GM12872 (cell line): ENCODE results near the gene TRPV2.

Experiments
- CTCF ChIP-seq: IDR thresholded peaks from 3 replicates; pipeline ENCODE4 v1.5.1; 2011; ENCODE audit warnings: low read depth, mild to moderate bottlenecking, low read length, moderate library complexity; ENCODE audit not compliant: insufficient read depth

The TRPV2 gene

GRCh38 chr17:16438173-16438556 is 22.8 kb downstream of the TRPV2 start:
- no peak for TF ChIP-seq CTCF

DNA sequence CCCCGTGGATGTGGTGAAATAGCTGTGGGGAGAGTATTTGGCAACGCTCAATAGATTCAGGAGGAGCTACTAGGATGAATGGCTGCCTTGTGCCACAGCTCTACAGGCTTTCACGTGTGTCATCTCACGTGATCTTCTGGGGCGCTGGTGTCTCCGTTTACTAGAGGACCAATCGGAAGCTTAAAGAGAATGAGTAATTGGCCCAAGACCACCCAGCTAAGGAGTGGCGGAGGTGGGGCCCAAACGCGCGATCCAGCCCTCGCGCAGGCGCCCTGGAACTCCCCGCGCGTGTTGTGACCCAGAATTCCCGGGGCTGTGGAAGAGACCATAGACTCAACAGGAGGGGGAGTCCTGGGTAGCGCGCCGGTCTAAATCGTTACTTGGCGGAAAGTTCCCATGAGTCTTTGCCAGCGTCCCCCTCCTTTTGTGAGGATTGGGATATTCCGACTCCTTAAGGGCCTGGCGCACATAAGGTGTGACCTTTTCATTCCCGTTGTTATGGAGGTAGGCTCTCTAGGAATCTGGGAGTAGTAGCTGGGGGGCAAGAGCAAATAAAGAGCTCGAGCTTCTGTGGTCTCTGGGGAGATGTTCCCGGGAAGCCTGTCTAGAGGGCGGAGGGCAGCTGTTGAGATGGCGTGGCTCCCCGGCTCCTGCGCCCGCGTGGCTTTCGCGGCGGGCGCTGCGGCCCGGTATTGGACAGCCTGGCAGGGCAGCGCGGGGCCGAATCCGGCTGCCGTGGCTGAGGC is 23.4 kb downstream of the TRPV2 start:
- no peak for TF ChIP-seq CTCF

DNA sequence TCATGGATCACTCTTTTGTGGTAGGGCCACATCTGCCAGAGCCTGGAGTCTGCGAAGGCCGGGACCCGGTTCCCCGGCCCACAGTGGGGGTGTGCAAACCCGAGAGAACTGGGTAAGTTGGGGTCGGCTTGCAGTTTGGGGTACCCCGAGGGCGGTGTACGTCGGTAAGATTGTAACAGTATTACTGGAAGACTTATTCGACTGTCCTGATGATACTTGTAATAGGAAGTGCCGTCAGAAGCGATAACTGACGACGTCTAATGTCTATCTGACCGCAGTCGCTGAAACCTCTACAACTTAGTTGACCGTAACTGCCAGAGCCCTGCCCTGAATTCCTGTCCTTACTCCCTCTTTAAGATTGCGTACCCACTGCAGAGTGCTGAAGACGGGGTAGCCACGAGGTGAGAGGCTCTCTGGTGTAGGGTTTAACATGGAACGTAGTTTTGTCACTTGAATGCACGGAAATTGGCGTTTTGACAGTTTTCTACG is 24.0 kb downstream of the TRPV2 start:
- no peak for TF ChIP-seq CTCF

- no peak for TF ChIP-seq CTCF
Measured at GRCh38 chr17:16439811-16440351, 24.5 kb downstream of the TRPV2 start.

- TF ChIP-seq CTCF: no peak
Measured at GRCh38 chr17:16440901-16441629, 25.7 kb downstream of the TRPV2 start.

DNA sequence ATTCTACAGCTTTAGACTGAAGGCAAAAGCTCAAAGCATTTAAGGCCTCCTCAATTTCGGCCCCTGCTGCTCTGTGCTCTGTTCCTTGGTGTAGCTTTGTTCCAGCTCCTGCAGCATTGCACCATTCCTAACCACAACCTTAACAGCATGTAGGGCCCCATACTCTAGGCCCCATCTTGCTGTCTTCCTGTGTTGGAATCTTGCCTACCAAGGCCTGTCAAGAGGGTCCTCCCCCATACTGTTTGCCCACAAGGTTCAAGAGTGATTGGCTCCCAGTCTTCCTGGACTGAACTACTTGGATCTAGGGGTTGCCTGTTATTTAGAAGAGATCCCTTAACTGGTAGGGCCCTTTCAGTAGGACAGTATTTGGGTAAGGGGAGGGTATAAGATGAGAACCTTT is 26.8 kb downstream of the TRPV2 start:
- no peak for TF ChIP-seq CTCF

- no peak for TF ChIP-seq CTCF
Measured at GRCh38 chr17:16442594-16443510, 27.5 kb downstream of the TRPV2 start.
